NCI-H1105 treated with DMSO at 0.1 percent for 48 hours (cell line): Measurements from ENCODE around the gene REEP1.
"Not testable (repeated sequence)": the region's sequence is repeated elsewhere in the genome, so short reads cannot be mapped to it uniquely, and the experiment has no call there.

Experiments
- DNase-seq: peaks from one replicate; lab custom pipeline; 2025; lab: John Stamatoyannopoulos, UW

REEP1 gene

DNA sequence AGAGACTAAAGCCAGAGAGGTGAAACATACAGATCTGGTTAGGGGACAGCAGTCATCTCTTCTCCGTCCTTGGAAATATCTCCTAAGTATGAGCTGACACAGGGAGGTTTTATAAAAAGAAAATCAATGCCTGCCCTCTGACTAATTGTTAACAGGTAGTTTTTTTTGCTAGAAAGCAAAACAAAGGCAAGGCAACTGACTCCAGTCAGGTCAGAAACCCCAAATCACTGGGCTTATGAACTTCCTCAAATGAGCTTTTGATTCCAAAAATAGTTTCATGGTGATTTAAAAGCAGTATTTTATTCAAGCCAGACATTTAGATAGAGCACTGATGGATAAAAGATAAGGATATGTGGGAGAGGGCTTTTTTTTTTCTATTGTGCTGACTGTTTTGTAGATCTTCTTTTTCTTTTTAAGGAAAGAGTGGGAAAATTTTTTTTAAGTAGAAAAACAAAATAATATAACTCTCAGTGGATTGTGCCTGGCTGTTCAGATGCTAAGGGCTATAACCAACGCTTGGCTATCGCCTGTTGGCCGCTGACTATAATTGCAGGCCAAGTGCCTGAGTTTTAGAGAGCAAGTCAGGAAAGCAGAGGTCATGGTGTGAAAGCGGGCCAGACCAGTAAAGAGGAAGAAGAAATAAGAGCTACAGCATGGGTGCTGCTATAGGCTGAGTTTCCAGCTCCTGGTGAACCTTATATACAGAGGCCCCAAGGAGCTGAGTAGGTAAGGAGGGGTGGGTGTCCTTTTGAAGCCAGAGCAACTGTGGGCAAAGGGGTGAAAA, 93.3 kb downstream of the REEP1 start:
- DNase-seq = no peak

- DNase-seq = no peak
These were observed 94.2 kb downstream of the REEP1 start for GRCh38 chr2:86243272-86243671.

- DNase-seq = no peak
These were observed 95.8 kb downstream of the REEP1 start for GRCh38 chr2:86241611-86242010.

DNA sequence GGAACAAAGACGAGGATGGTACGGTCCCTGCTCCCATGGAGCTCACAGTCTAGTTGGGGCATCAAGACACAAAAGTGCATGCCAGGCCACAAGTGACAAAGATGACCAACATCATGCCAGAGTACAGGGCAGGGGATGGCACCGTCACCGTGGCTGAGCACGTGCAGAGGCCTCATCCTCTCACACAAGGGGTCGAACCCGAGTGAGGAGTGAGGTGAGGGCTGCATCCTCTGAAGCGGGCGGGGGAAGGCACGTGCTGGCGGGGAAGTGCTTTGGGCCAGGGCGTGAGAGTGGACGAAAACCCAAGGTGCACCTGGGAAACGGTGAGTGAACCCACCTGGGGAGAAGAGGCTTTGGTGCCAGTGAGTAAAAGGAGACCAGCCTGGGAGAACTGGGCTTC, 97.2 kb downstream of the REEP1 start:
- DNase-seq = no peak

GRCh38 chr2:86239745-86240144, 97.7 kb downstream of the REEP1 start:
- DNase-seq = no peak

GRCh38 chr2:86239326-86239725, 98.1 kb downstream of the REEP1 start:
- DNase-seq = no peak

GRCh38 chr2:86238354-86238753, 99.1 kb downstream of the REEP1 start:
- no peak for DNase-seq

- no peak for DNase-seq
These were observed 100.3 kb downstream of the REEP1 start for GRCh38 chr2:86237172-86237571.

DNA sequence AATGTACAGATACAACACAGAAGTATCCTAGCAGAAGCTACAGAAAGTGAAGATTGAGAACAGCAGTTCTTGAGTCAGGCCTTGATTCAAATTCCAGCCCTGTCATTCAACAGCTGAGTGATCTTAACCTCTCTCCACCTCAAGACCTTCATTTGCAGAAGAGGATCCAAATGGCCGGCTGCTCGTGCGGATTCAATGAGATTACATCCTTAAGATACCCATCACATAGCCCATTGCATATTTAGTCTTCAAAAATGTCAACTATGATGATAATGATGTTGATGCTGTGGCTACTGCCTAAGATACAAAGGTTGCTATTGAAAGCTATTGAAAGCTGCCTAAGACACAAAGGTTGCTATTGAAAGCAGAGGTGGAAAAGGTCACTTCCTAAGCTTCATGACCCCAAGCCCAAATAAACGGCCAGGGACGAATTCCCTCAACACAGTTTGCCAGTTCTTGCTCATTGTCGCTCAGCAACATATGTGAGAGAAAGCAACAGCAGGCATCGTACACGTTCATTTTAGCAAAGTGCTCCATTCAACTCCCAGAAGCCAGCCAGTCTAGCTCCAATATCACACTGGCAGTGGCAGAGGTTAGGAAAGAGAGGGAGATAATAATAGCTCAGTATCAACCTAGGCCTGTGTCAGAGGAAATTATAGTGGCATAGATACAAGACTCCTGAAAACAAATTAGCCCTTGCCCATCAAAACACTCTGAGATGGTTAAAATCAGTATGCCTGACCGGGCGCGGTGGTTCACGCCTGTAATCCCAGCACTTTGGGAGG, 102.0 kb downstream of the REEP1 start:
- no peak for DNase-seq

DNA sequence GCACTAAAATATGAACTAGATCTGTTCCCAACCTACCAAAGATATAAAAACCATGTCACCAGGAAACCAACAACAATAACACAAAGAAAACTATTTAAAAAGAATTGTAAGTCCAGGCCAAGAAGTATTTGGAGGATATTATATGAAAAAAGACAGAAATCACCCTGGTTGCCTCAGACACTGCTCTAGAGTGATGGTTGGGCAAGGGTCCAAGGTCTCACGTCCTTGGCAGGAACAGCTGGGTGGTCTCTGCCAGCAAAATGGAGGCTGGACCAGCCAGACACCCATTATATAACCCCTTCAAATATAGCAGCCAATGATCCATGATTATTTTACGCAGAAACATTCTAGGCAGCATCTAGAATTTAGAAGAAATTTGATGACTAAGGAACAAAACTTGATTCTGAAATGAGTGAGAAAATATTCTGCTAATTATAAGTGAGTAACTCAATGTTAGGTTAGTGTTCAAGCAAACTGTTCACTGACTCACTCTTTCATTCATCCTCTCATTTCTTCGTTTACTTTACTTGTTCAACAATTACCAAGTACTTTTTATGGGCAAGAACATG, 102.8 kb downstream of the REEP1 start:
- no peak for DNase-seq

- no peak for DNase-seq
These were observed 104.0 kb downstream of the REEP1 start for GRCh38 chr2:86233436-86233835.

- DNase-seq = no peak
These were observed 104.5 kb downstream of the REEP1 start for GRCh38 chr2:86232910-86233309.

- no peak for DNase-seq
These were observed 105.0 kb downstream of the REEP1 start for GRCh38 chr2:86232373-86232784.

DNA sequence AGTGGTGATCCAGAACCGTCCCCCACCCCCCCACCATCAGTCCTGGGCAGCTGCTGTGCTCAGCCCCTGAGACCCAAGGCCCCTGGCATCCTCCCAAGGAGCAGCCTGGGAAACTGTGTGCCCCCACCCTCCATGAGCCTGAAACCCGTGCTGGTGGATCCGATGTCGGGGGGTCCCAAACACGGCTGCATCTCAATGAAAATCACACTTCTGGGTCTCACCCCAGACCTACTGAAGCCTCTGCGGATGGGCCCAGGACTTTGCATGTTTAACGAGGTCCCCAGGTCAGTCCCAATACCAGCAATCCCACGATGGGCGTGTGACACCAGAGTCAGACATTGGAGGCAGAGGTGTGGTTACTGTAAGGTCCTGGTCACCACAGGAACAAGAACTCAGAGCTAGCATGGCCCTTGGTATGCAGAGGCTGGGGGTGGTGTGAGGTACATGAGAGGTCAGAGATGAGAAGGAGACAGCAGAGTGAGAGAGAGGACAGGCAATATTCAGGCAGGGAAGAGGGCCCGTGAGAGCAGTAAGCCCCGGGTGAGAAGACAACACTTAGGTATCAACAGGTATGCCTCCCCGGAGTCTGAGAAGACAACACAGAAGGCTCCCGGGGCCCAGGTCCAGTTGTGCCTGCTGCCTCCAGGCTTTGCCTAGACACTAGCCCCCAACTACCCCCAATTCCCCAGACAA, 105.6 kb downstream of the REEP1 start:
- no peak for DNase-seq

- no peak for DNase-seq
These were observed 106.5 kb downstream of the REEP1 start for GRCh38 chr2:86230961-86231360.

- no peak for DNase-seq
These were observed 108.2 kb downstream of the REEP1 start for GRCh38 chr2:86229221-86229620.

- DNase-seq = not testable (repeated sequence)
These were observed 108.9 kb downstream of the REEP1 start for GRCh38 chr2:86228574-86228973.

- DNase-seq = no peak
These were observed 109.7 kb downstream of the REEP1 start for GRCh38 chr2:86227685-86228084.

DNA sequence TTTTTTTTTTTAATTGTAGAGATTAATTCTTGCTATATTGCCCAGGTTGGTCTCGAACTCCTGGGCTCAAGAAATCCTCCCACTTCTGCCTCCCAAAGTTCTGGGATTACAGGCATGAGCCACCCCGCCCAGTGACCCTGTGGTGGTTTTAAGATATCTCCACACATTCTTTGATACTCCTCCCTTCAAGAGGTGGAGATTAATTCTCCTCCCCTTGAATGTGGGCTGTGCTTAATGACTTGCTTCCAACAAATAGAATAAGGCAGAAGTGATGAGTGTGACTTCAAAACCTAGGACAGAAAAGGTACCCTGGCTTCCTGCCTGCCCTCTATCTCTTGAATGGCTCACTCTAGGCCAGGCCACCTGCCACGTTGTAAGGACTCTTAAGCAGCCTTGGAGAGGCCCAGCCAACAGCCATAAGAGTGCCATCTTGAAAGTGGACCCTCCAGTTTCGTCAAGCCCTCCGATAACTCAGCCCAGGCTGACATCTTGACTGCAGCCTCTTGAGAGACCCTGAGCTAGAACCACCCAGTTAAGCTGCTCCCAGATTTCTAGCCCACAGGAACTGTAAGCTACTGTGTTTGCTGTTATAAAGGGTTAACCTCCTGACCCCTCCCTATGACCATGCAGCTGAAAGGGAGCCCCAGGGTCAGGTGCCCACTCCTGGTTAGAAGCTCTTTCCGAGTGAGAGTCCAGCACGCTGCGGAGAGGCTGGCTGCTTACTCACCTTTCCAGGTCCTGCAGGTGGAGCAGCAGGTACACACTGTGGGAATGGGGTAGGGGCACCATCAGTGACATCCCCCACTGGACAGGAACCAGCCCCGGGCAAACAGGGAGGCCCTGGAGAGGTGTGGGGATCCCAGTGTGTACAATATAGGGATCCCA, 110.5 kb downstream of the REEP1 start:
- no peak for DNase-seq

GRCh38 chr2:86226070-86226469, 111.4 kb downstream of the REEP1 start:
- no peak for DNase-seq

- no peak for DNase-seq
These were observed 111.8 kb downstream of the REEP1 start for GRCh38 chr2:86225581-86225980.
